Measurements from ENCODE around the gene IRF8. TPM values are rescaled to one million over a fixed set of nuclear protein-coding genes. Genes with fewer than 3 reads are reported as not detected.

Gene IRF8
- total RNA-seq, 2 donors from 2014 or later = 1.8 to 21.2 TPM

- Histone ChIP-seq H3K27me3 (replicated peaks; ENCODE audit: insufficient read depth) (peaks cover 15% of the 10 kb centered on the region), H3K4me3 (no peak overlapping the region), H3K9me3 (no peaks in the 10 kb centered on the region), H3K36me3 (no peaks in the 10 kb centered on the region), H3K4me1 (replicated peaks) (no peaks in the 10 kb centered on the region), H3K27ac (no peak overlapping the region)
- no peak for DNase-seq (ENCODE audit: low spot score)
- intact Hi-C loops (cut with DNase I) = no loop called here
- WGBS = 45% methylated on average over 3 of the region's 3 CpGs
- TF ChIP-seq POLR2A (IDR thresholded peaks at IDR 0.05) = no peak
- TF ChIP-seq, protein P1, sequence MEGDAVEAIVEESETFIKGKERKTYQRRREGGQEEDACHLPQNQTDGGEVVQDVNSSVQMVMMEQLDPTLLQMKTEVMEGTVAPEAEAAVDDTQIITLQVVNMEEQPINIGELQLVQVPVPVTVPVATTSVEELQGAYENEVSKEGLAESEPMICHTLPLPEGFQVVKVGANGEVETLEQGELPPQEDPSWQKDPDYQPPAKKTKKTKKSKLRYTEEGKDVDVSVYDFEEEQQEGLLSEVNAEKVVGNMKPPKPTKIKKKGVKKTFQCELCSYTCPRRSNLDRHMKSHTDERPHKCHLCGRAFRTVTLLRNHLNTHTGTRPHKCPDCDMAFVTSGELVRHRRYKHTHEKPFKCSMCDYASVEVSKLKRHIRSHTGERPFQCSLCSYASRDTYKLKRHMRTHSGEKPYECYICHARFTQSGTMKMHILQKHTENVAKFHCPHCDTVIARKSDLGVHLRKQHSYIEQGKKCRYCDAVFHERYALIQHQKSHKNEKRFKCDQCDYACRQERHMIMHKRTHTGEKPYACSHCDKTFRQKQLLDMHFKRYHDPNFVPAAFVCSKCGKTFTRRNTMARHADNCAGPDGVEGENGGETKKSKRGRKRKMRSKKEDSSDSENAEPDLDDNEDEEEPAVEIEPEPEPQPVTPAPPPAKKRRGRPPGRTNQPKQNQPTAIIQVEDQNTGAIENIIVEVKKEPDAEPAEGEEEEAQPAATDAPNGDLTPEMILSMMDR (IDR thresholded peaks at IDR 0.05) = no peak
- TF ChIP-seq POLR2AphosphoS5 (IDR thresholded peaks at IDR 0.05) = no peak
Measured at GRCh38 chr16:85881436-85881835, 17.5 kb upstream of the IRF8 start.

- 64% methylated on average over 4 of the region's 4 CpGs for WGBS
Measured at GRCh38 chr16:85882181-85882810, 16.7 kb upstream of the IRF8 start.

DNA sequence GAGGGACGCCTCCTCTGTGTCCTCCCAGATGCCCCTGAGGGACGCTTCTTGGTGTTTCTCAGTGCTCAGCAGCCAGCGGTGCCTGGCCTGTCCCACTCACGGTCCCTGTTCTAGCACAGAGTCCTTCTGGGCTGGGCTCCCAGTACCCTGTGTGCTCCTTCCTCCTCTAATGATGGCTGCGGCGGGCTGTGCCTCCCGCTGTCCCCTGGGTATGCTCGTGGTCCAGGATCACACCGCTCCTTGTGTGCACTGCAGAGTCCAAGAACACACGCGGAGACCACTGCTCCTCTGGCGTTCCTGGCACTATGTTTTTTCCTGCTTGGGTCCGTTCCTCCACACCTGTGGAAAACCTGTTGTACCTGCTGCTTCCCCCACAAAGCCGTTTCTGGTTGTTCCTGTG, 15.1 kb upstream of the IRF8 start:
- H3K4me1 ChIP-seq (replicated peaks) = no peaks in the 10 kb centered on the region
- no peak for DNase-seq (ENCODE audit: low spot score)
- H3K9me3 ChIP-seq = no peaks in the 10 kb centered on the region
- H3K27ac ChIP-seq = no peak overlapping the region
- H3K4me3 ChIP-seq = no peak overlapping the region
- H3K27me3 ChIP-seq (replicated peaks; ENCODE audit: insufficient read depth) = peaks cover 15% of the 10 kb centered on the region
- WGBS = 53% methylated on average over 14 of the region's 14 CpGs
- H3K36me3 ChIP-seq = no peaks in the 10 kb centered on the region
- no peak for TF ChIP-seq POLR2AphosphoS5 (IDR thresholded peaks at IDR 0.05)
- TF ChIP-seq, protein P1 (IDR thresholded peaks at IDR 0.05) = no peak
- TF ChIP-seq POLR2A (IDR thresholded peaks at IDR 0.05) = no peak
- intact Hi-C loops (cut with DNase I) = no loop called here

More at GRCh38 chr16:85882181-85882810, 16.7 kb upstream of the IRF8 start:
- Histone ChIP-seq H3K4me3 (no peak overlapping the region), H3K27me3 (replicated peaks; ENCODE audit: insufficient read depth) (peaks cover 15% of the 10 kb centered on the region), H3K27ac (no peak overlapping the region), H3K9me3 (no peaks in the 10 kb centered on the region), H3K4me1 (replicated peaks) (no peaks in the 10 kb centered on the region), H3K36me3 (no peaks in the 10 kb centered on the region)
- intact Hi-C loops (cut with DNase I) = no loop called here
- no peak for DNase-seq (ENCODE audit: low spot score)
- TF ChIP-seq, protein P1 (IDR thresholded peaks at IDR 0.05) = no peak
- TF ChIP-seq POLR2A (IDR thresholded peaks at IDR 0.05) = no peak
- no peak for TF ChIP-seq POLR2AphosphoS5 (IDR thresholded peaks at IDR 0.05)

DNA sequence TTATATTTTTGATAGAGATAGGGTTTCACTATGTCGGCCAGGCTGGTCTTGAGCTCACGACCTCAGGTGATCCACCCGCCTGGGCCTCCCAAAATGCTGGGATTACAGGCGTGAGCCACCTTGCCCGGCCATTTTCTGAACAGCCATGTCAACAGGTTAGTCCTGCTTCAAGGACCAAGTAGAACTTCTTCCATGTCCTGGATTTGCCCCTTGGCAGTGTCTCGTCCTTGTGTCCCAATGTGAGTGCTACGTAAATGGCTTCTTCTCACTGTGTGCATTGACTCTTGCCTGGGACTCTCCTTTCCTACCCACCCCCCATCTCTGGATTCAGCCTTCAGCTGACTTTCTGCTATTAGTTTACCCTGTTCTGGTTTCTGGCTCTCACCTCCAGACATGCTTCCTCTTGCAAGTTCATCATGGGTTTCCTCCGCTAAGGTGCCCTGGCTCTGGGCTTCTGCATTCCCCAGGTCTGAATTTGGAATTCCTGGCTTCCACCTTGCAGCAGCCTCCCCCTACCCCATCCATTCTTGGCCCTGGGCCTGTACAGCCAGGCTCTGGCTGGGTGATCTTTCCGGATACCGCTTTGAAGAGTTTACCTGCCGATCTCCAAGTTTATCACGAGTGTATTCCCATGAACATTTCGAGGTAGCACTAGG, 14.0 kb upstream of the IRF8 start:
- no peak for TF ChIP-seq POLR2AphosphoS5 (IDR thresholded peaks at IDR 0.05)
- no peak for TF ChIP-seq POLR2A (IDR thresholded peaks at IDR 0.05)
- TF ChIP-seq, protein P1 (IDR thresholded peaks at IDR 0.05) = no peak
- no peaks in the 10 kb centered on the region for H3K36me3 ChIP-seq
- no peak for DNase-seq (ENCODE audit: low spot score)
- no peaks in the 10 kb centered on the region for H3K9me3 ChIP-seq
- no peaks in the 10 kb centered on the region for H3K4me1 ChIP-seq (replicated peaks)
- no peak overlapping the region for H3K27ac ChIP-seq
- H3K4me3 ChIP-seq = no peak overlapping the region
- H3K27me3 ChIP-seq (replicated peaks; ENCODE audit: insufficient read depth) = peaks cover 15% of the 10 kb centered on the region
- intact Hi-C loops (cut with DNase I) = no loop called here
- 86% methylated on average over 13 of the region's 13 CpGs for WGBS

DNA sequence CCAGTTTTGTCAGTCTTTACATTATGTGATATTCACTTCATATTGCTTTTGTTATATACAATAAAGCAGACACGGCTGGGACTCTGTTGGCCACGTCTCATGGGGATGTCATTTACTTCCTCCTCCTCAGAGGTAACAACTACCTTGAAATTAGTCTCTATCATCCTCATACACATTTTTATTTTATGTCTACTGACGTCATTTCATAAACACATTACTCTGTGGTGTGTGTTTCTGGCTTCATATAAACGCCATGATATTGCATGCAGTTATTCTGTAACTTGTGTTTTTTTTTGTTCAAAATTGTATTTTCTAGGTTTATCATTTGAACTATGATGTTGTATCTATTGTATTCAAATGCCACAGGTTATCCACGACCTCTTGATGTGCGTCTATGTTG, 13.4 kb upstream of the IRF8 start:
- H3K27ac ChIP-seq = no peak overlapping the region
- peaks cover 15% of the 10 kb centered on the region for H3K27me3 ChIP-seq (replicated peaks; ENCODE audit: insufficient read depth)
- TF ChIP-seq POLR2A (IDR thresholded peaks at IDR 0.05) (no peak), POLR2AphosphoS5 (IDR thresholded peaks at IDR 0.05) (no peak)
- TF ChIP-seq, protein P1 (IDR thresholded peaks at IDR 0.05) = no peak
- no peak for DNase-seq (ENCODE audit: low spot score)
- H3K4me3 ChIP-seq = no peak overlapping the region
- 79% methylated on average over 6 of the region's 6 CpGs for WGBS
- no peaks in the 10 kb centered on the region for H3K36me3 ChIP-seq
- H3K4me1 ChIP-seq (replicated peaks) = no peaks in the 10 kb centered on the region
- intact Hi-C loops (cut with DNase I) = no loop called here
- no peaks in the 10 kb centered on the region for H3K9me3 ChIP-seq
